A172 (cell line): ENCODE measurements around the gene DUS4L. TPM values are rescaled to one million over a fixed set of nuclear protein-coding genes. Genes with fewer than 3 reads are reported as not detected.
"Not testable (repeated sequence)": the region's sequence is repeated elsewhere in the genome, so short reads cannot be mapped to it uniquely, and the experiment has no call there.

Experiments
- DNase-seq: peaks from one replicate; pipeline ENCODE4 v3.0.0-alpha.2; 2015; ENCODE audit warnings: low spot score
- total RNA-seq: library from RNA; depleted of rRNA; stranded (reverse); fragments of >200 nt; shearing (Covaris generic); gene quantifications from 2 replicates; pipeline ENCODE4 v1.2.3, GENCODE V29; 2014; rRNA removed

Gene DUS4L
- total RNA-seq = 16.0 and 33.9 TPM in 2 replicates

- DNase-seq = peak; percentile 68
Observed at GRCh38 chr7:107563775-107564552, at the start of gene DUS4L, which contains the start of gene COG5. Gene DUS4L (plus strand): TSS chr7:107563971. CDS start chr7:107567071, 3,100 bp downstream. Gene COG5 (minus strand): TSS chr7:107563920. CDS start chr7:107563896, 24 bp downstream.

- DNase-seq = no peak
Observed at GRCh38 chr7:107526672-107527071, 37.1 kb upstream of the DUS4L start.

GRCh38 chr7:107527196-107527595 is 36.6 kb upstream of the DUS4L start:
- no peak for DNase-seq

GRCh38 chr7:107528461-107528860 is 35.3 kb upstream of the DUS4L start:
- peak; percentile 8 for DNase-seq

GRCh38 chr7:107530751-107531150 is 33.0 kb upstream of the DUS4L start:
- no peak for DNase-seq

GRCh38 chr7:107534139-107534538 is 29.6 kb upstream of the DUS4L start:
- DNase-seq = no peak

GRCh38 chr7:107537228-107537627 is 26.5 kb upstream of the DUS4L start:
- not testable (repeated sequence) for DNase-seq

- DNase-seq = no peak
Observed at GRCh38 chr7:107538001-107538400, 25.8 kb upstream of the DUS4L start.

- no peak for DNase-seq
Observed at GRCh38 chr7:107543338-107543993, 20.3 kb upstream of the DUS4L start.

- DNase-seq = no peak
Observed at GRCh38 chr7:107544848-107545591, 18.8 kb upstream of the DUS4L start.

GRCh38 chr7:107551936-107552335 is 11.8 kb upstream of the DUS4L start:
- DNase-seq = no peak

- DNase-seq = no peak
Observed at GRCh38 chr7:107555893-107556292, 7.9 kb upstream of the DUS4L start.

GRCh38 chr7:107559864-107560263 is 3.9 kb upstream of the DUS4L start:
- DNase-seq = peak; percentile 44

GRCh38 chr7:107560898-107561516 is 2.8 kb upstream of the DUS4L start:
- DNase-seq = no peak

GRCh38 chr7:107563081-107563774 is 543 bp upstream of the DUS4L start:
- no peak for DNase-seq

GRCh38 chr7:107564553-107565298 is 955 bp downstream of the DUS4L start:
- peak; percentile 87 for DNase-seq

- DNase-seq = no peak
Observed at GRCh38 chr7:107570298-107570697, 6.5 kb downstream of the DUS4L start.

- no peak for DNase-seq
Observed at GRCh38 chr7:107573537-107573936, 9.8 kb downstream of the DUS4L start.

GRCh38 chr7:107579554-107579884 is 15.7 kb downstream of the DUS4L start:
- DNase-seq = no peak

- peak; percentile 62 for DNase-seq
Observed at GRCh38 chr7:107579885-107580715, 16.3 kb downstream of the DUS4L start, which contains the start of gene BCAP29. Gene BCAP29 (plus strand): TSS chr7:107580246. CDS start chr7:107580773, 527 bp downstream.
